H1 (cell line): ENCODE data around the gene EMID1. TPM values are rescaled to one million over a fixed set of nuclear protein-coding genes. Genes with fewer than 3 reads are reported as not detected.

Experiments used
- CTCF ChIA-PET: fragments of 300-600 bp; sonication (Branson Sonifier 250); formaldehyde crosslinking; loops from one replicate; lab custom pipeline; 2021; ENCODE audit not compliant: partially characterized antibody; lab: Charles Lee
- POLR2A ChIA-PET: fragments of 300-600 bp; sonication (Branson Sonifier 250); formaldehyde crosslinking; loops from one replicate; lab custom pipeline; 2021; ENCODE audit warnings: inconsistent platforms; ENCODE audit not compliant: partially characterized antibody; lab: Charles Lee
- DNase-seq, 2 experiments: peaks; one replicate each; pipeline versions ENCODE4 v3.0.0 to v3.0.0-alpha.2; 2010 to 2022; ENCODE audit warnings: low spot score in 2 of 2, low read depth in 1 of 2, mixed read lengths in 1 of 2
- FAIRE-seq: peaks from 2 replicates; lab custom pipeline; 2011; peaks lifted over from hg19 to GRCh38; lab: Jason Lieb, UNC
- H2AFZ ChIP-seq: 2 replicates; pipeline ENCODE4 v1.8.1; 2012; ENCODE audit warnings: low read length, inconsistent platforms
- H2AK5ac ChIP-seq: 2 replicates; pipeline ENCODE4 v1.6.1; 2013; ENCODE audit warnings: low read depth, low read length
- H2BK120ac ChIP-seq: replicated peaks from 2 replicates; pipeline ENCODE3; 2013; ENCODE audit warnings: low read depth, low read length, inconsistent platforms
- H2BK12ac ChIP-seq: 2 replicates; pipeline ENCODE4 v1.6.1; 2013; ENCODE audit warnings: low read depth, low read length
- H2BK15ac ChIP-seq: 2 replicates; pipeline ENCODE4 v1.6.1; 2013; ENCODE audit warnings: low read length
- H2BK20ac ChIP-seq: 2 replicates; pipeline ENCODE4 v1.6.1; 2013; ENCODE audit warnings: low read length
- H2BK5ac ChIP-seq: 2 replicates; pipeline ENCODE4 v1.6.1; 2013; ENCODE audit warnings: low read depth, low read length
- H3K14ac ChIP-seq: 2 replicates; pipeline ENCODE4 v1.6.1; 2013; ENCODE audit warnings: inconsistent platforms; ENCODE audit not compliant: insufficient read length
- H3K18ac ChIP-seq: 2 replicates; pipeline ENCODE4 v1.6.1; 2013; ENCODE audit warnings: low read length; ENCODE audit errors: extremely low read depth
- H3K23ac ChIP-seq: 2 replicates; pipeline ENCODE4 v1.6.1; 2013; ENCODE audit warnings: inconsistent platforms; ENCODE audit not compliant: insufficient read length
- H3K23me2 ChIP-seq: 2 replicates; pipeline ENCODE4 v1.6.1; 2013; ENCODE audit warnings: low read depth, low read length
- H3K27ac ChIP-seq: 2 replicates; pipeline ENCODE4 v1.6.1; 2011; ENCODE audit warnings: low read depth, low read length, inconsistent platforms
- H3K27me3 ChIP-seq, 4 experiments: replicated peaks in 1 of 4; 1 replicate in 1 of 4; 2 replicates in 3 of 4; pipeline versions ENCODE4 v1.6.1 to v1.8.1; 2011 to 2013; ENCODE audit warnings: low read length in 3 of 4, mild to moderate bottlenecking in 3 of 4, inconsistent platforms in 2 of 4, mixed read lengths in 2 of 4, moderate library complexity in 1 of 4; ENCODE audit not compliant: control insufficient read depth in 3 of 4, insufficient read depth in 3 of 4; ENCODE audit errors: extremely low read depth in 1 of 4
- H3K36me3 ChIP-seq, 4 experiments: 2 replicates each; pipeline versions ENCODE4 v1.6.1 to v1.8.1; 2011 to 2013; ENCODE audit warnings: mild to moderate bottlenecking in 4 of 4, low read length in 3 of 4, moderate library complexity in 2 of 4, control low read depth in 1 of 4, inconsistent platforms in 1 of 4; ENCODE audit not compliant: insufficient read depth in 4 of 4, control insufficient read depth in 2 of 4
- H3K4ac ChIP-seq: replicated peaks from 2 replicates; pipeline ENCODE3; 2013; ENCODE audit warnings: low read length, low read depth, mixed read lengths, inconsistent platforms; ENCODE audit not compliant: insufficient read length
- H3K4me1 ChIP-seq, 4 experiments: replicated peaks in 1 of 4; 1 replicate in 1 of 4; 2 replicates in 3 of 4; pipeline versions ENCODE4 v1.6.1 to v1.8.1; 2011 to 2013; ENCODE audit warnings: low read length in 3 of 4, inconsistent platforms in 2 of 4, mixed read lengths in 1 of 4; ENCODE audit not compliant: insufficient read depth in 4 of 4, control insufficient read depth in 3 of 4
- H3K4me2 ChIP-seq, 2 experiments: 2 replicates each; pipeline versions ENCODE4 v1.6.1 to v1.8.1; 2011 to 2013; ENCODE audit warnings: low read depth in 2 of 2, low read length in 2 of 2, control low read depth in 1 of 2, inconsistent platforms in 1 of 2, mild to moderate bottlenecking in 1 of 2; ENCODE audit not compliant: insufficient read depth in 1 of 2
- H3K4me3 ChIP-seq, 4 experiments: fragments of 200-600, 300-600 bp in 1 of 4; sonication (generic), shearing (Covaris generic), sonication (Bioruptor Twin) in 1 of 4; 2 replicates each; pipeline versions ENCODE4 v1.5.1 to v1.8.1; 2011 to 2016; ENCODE audit warnings: low read length in 4 of 4, low read depth in 3 of 4, control low read depth in 2 of 4, inconsistent platforms in 2 of 4, mild to moderate bottlenecking in 2 of 4, mixed read lengths in 1 of 4, moderate library complexity in 1 of 4; ENCODE audit not compliant: insufficient read depth in 2 of 4; ENCODE audit errors: extremely low read depth in 1 of 4
- H3K56ac ChIP-seq: replicated peaks from 2 replicates; pipeline ENCODE3; 2013; ENCODE audit warnings: low read depth, mild to moderate bottlenecking, mixed read lengths, low read length, inconsistent platforms; ENCODE audit not compliant: insufficient read length
- H3K79me1 ChIP-seq: 2 replicates; pipeline ENCODE4 v1.6.1; 2013; ENCODE audit warnings: low read depth, low read length, control low read depth
- H3K79me2 ChIP-seq, 2 experiments: 2 replicates each; pipeline versions ENCODE4 v1.6.1 to v1.8.1; 2012 to 2013; ENCODE audit warnings: low read length in 2 of 2, mild to moderate bottlenecking in 2 of 2, inconsistent platforms in 1 of 2; ENCODE audit not compliant: insufficient read depth in 2 of 2, control insufficient read depth in 1 of 2
- H3K9ac ChIP-seq, 4 experiments: replicated peaks in 1 of 4; 1 replicate in 1 of 4; 2 replicates in 3 of 4; pipeline versions ENCODE4 v1.6.1 to v1.8.1; 2011 to 2013; ENCODE audit warnings: low read depth in 3 of 4, low read length in 3 of 4, control low read depth in 2 of 4, mild to moderate bottlenecking in 2 of 4, moderate library complexity in 2 of 4, inconsistent platforms in 1 of 4; ENCODE audit errors: extremely low read depth in 1 of 4
- H3K9me3 ChIP-seq, 2 experiments: 2 replicates each; pipeline versions ENCODE4 v1.6.1 to v1.8.1; 2012 to 2013; ENCODE audit warnings: mild to moderate bottlenecking in 2 of 2, moderate library complexity in 2 of 2, control low read depth in 1 of 2, inconsistent platforms in 1 of 2, low read depth in 1 of 2, low read length in 1 of 2, mixed read lengths in 1 of 2; ENCODE audit not compliant: insufficient read depth in 2 of 2
- H4K20me1 ChIP-seq, 2 experiments: replicated peaks in 1 of 2; 2 replicates each; pipeline versions ENCODE3 to v1.8.1; 2011 to 2013; ENCODE audit warnings: inconsistent platforms in 2 of 2, low read length in 2 of 2, mild to moderate bottlenecking in 1 of 2; ENCODE audit not compliant: insufficient read depth in 2 of 2, control insufficient read depth in 1 of 2
- H4K5ac ChIP-seq: 2 replicates; pipeline ENCODE4 v1.6.1; 2013; ENCODE audit warnings: low read length, low read depth, mixed read lengths, inconsistent platforms; ENCODE audit not compliant: insufficient read length
- H4K8ac ChIP-seq: 2 replicates; pipeline ENCODE4 v1.8.0; 2013; ENCODE audit warnings: mild to moderate bottlenecking, moderate library complexity, low read length, inconsistent platforms; ENCODE audit not compliant: insufficient read depth; ENCODE audit errors: extremely low read depth
- H4K91ac ChIP-seq: replicated peaks from 2 replicates; pipeline ENCODE3; 2013; ENCODE audit warnings: low read length, mixed read lengths, inconsistent platforms; ENCODE audit not compliant: insufficient read length
- BRCA1 ChIP-seq: IDR thresholded peaks from 2 replicates; pipeline ENCODE4 v1.6.1; 2012; ENCODE audit warnings: low read depth, low read length, improper control_type of control experiment
- EP300 ChIP-seq, 2 experiments: IDR thresholded peaks; 1 replicate in 1 of 2; 2 replicates in 1 of 2; pipeline ENCODE4 v1.6.1; 2011 to 2012; ENCODE audit warnings: low read depth in 2 of 2, low read length in 2 of 2, mild to moderate bottlenecking in 2 of 2, borderline replicate concordance in 1 of 2, inconsistent platforms in 1 of 2, moderate library complexity in 1 of 2
- FOSL1 ChIP-seq: IDR thresholded peaks from 2 replicates; pipeline ENCODE4 v1.6.1; 2011; ENCODE audit warnings: mild to moderate bottlenecking, low read depth, low read length, moderate library complexity; ENCODE audit not compliant: insufficient read depth
- HDAC2 ChIP-seq, 2 experiments: fragments of 300-600 bp in 1 of 2; sonication (generic) in 1 of 2; IDR thresholded peaks; 2 replicates each; pipeline ENCODE4 v1.6.1; 2011 to 2012; ENCODE audit warnings: low read depth in 2 of 2, low read length in 2 of 2, mild to moderate bottlenecking in 2 of 2, moderate library complexity in 2 of 2, borderline replicate concordance in 1 of 2, inconsistent platforms in 1 of 2
- JUN ChIP-seq: IDR thresholded peaks from 2 replicates; pipeline ENCODE4 v1.6.1; 2011; ENCODE audit warnings: low read depth, mild to moderate bottlenecking, improper control_type of control experiment, low read length
- KDM1A ChIP-seq: fragments of 200-600, 300-600 bp; sonication (generic); IDR thresholded peaks from 2 replicates; pipeline ENCODE4 v1.7.1; 2016; ENCODE audit warnings: mild to moderate bottlenecking, low read length, borderline replicate concordance
- KDM5A ChIP-seq: fragments of 200-600 bp; IDR thresholded peaks from 2 replicates; pipeline ENCODE4 v1.7.1; 2012; ENCODE audit warnings: mild to moderate bottlenecking, low read length, inconsistent platforms, mixed read lengths
- MAX ChIP-seq: IDR thresholded peaks from 2 replicates; pipeline ENCODE4 v1.6.1; 2012; ENCODE audit warnings: inconsistent platforms
- NRF1 ChIP-seq: IDR thresholded peaks from 2 replicates; pipeline ENCODE4 v1.6.1; 2011; ENCODE audit warnings: mild to moderate bottlenecking, low read depth, low read length, improper control_type of control experiment
- PHF8 ChIP-seq: fragments of 200-600 bp; sonication (generic); conservative IDR thresholded peaks from 2 replicates; pipeline ENCODE4 v1.7.1; 2012; ENCODE audit warnings: low read depth, mild to moderate bottlenecking, inconsistent platforms, low read length, moderate library complexity
- POLR2A ChIP-seq, 2 experiments: IDR thresholded peaks; 1 replicate in 1 of 2; 2 replicates in 1 of 2; pipeline ENCODE4 v1.6.1; 2011; ENCODE audit warnings: low read depth in 2 of 2, low read length in 2 of 2, mild to moderate bottlenecking in 2 of 2; ENCODE audit errors: control extremely low read depth in 1 of 2
- RFX5 ChIP-seq: IDR thresholded peaks from 2 replicates; pipeline ENCODE4 v1.6.1; 2011; ENCODE audit warnings: low read depth, low read length, improper control_type of control experiment, borderline replicate concordance
- SP2 ChIP-seq: IDR thresholded peaks from 2 replicates; pipeline ENCODE4 v1.6.1; 2012; ENCODE audit warnings: mild to moderate bottlenecking, low read length, inconsistent platforms
- SP4 ChIP-seq: IDR thresholded peaks from 2 replicates; pipeline ENCODE4 v1.6.1; 2012; ENCODE audit warnings: low read length, inconsistent platforms
- SUZ12 ChIP-seq: fragments of 200-600 bp; sonication (generic); IDR thresholded peaks from 2 replicates; pipeline ENCODE4 v1.6.1; 2012; ENCODE audit warnings: mild to moderate bottlenecking, inconsistent platforms, low read length, moderate library complexity, mixed read lengths
- WGBS, 2 experiments: shearing (Covaris generic) in 1 of 2; methylation state at CpG; one replicate each; pipeline versions ENCODE4 v1.1.6 to v1.1.7; 2013 to 2015; ENCODE audit warnings: low lambda C conversion rate in 2 of 2, mixed read lengths in 2 of 2, inconsistent platforms in 1 of 2, low coverage in 1 of 2, missing lambda C conversion rate in 1 of 2; ENCODE audit not compliant: insufficient replicate concordance in 2 of 2, insufficient coverage in 1 of 2, insufficient read length in 1 of 2; ENCODE audit errors: extremely low coverage in 1 of 2, missing lambda C conversion rate in 1 of 2; 5-methylcytosine and 5-hydroxymethylcytosine counted together
- polyA plus RNA-seq, 7 experiments: library from polyadenylated mRNA; depleted of rRNA in 3 of 7; stranded (reverse) in 5 of 7; unstranded in 2 of 7; fragments of >200 nt in 5 of 7; fragments of 200-250 nt in 2 of 7; gene quantifications; 1 replicate in 5 of 7; 2 replicates in 1 of 7; 4 replicates in 1 of 7; pipeline versions ENCODE4 v1.2.1 to v1.2.3, GENCODE V29; 2011 to 2013; ENCODE audit warnings: missing spikeins in 2 of 7, mixed read lengths in 2 of 7
- total RNA-seq: library from RNA; stranded (reverse); fragmentation: NEBNext Ultra II Directional; extraction: Animal tissue kit (Norgen Biotek cat#: 25700); gene quantifications from 2 replicates; pipeline ENCODE4 v1.2.1, GENCODE V29; 2021

EMID1 gene
- total and polyA plus RNA-seq, 2 of the 8 experiments (the other 6 are each of a cell fraction or from before 2014, with no cell fraction given), result 3.9 to 7.4 TPM

DNA sequence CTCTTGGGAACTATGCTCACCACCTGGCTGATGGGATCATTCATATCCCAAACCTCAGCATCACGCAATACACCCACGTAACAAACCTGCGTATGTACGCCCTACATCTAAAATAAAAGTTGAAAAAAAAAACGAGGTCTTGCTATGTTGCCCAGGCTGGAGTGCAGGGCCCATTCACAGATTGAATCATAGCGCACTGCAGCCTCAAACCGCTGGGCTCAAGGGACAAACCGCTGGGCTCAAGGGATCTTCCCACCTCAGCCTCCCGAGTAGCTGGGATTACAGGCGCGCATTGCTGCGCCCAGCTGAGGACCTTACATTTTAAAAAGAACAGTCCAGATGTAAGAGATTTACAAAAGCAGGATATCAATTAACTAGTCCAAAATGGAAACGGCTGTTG, 41.9 kb upstream of the EMID1 start:
- WGBS, 2 experiments, result 92% methylated on average over 13 of the region's 13 CpGs; no CpG with 5 or more reads in 1 of the 2 experiments
- CTCF ChIA-PET, result interaction anchor here (0.6 to 3.3 kb wide), 2 partner anchors 9 to 13 kb away, joined by 3 to 19 read pairs; no protein-coding TSS in a partner anchor
- no peak for DNase-seq
- H4K8ac ChIP-seq, result no peak overlapping the region; the same call in 1 of the 2 replicates
- H2BK15ac ChIP-seq, result no peak overlapping the region
- H4K91ac ChIP-seq, result no peak overlapping the region
- H4K5ac ChIP-seq, result no peak overlapping the region
- no peak overlapping the region for H2BK5ac ChIP-seq
- no peak overlapping the region for H2BK20ac ChIP-seq
- no peak overlapping the region for H2BK120ac ChIP-seq
- no peaks in the 10 kb centered on the region for H3K23me2 ChIP-seq
- H3K4me2 ChIP-seq, result no peak overlapping the region
- no peak overlapping the region for H3K9ac ChIP-seq
- H3K56ac ChIP-seq, result no peak overlapping the region
- H3K27me3 ChIP-seq, result no peaks in the 10 kb centered on the region
- H3K14ac ChIP-seq, result no peak overlapping the region
- no peak overlapping the region for H3K27ac ChIP-seq
- H3K79me1 ChIP-seq, result no peaks in the 10 kb centered on the region
- H2AFZ ChIP-seq, result no peak overlapping the region
- POLR2A ChIA-PET, result interaction anchor here (0.7 kb wide), 1 partner anchor 41 kb away, joined by 3 read pairs; no protein-coding TSS in a partner anchor
- H3K4ac ChIP-seq, result no peak overlapping the region
- no peak for FAIRE-seq
- peaks cover 0 to 1% of the 10 kb centered on the region in 2 experiments for H4K20me1 ChIP-seq
- no peaks in the 10 kb centered on the region for H3K9me3 ChIP-seq
- H3K79me2 ChIP-seq, result no peaks in the 10 kb centered on the region
- H3K18ac ChIP-seq, result no peak overlapping the region
- no peaks in the 10 kb centered on the region for H3K36me3 ChIP-seq
- no peak overlapping the region for H2AK5ac ChIP-seq
- no peak overlapping the region for H2BK12ac ChIP-seq
- no peak overlapping the region for H3K23ac ChIP-seq
- H3K4me3 ChIP-seq, result no peak overlapping the region
- H3K4me1 ChIP-seq, result no peaks in the 10 kb centered on the region
- no peak for TF ChIP-seq JUN
- TF ChIP-seq POLR2A (IDR thresholded peaks at IDR 0.05; ENCODE audit: control extremely low read depth in 1 of 2, low read depth in 2 of 2, low read length in 2 of 2), result no peak
- no peak for TF ChIP-seq KDM5A
- no peak for TF ChIP-seq SUZ12
- TF ChIP-seq PHF8, result no peak
- no peak for TF ChIP-seq NRF1
- TF ChIP-seq SP4, result no peak
- TF ChIP-seq MAX, result no peak
- no peak for TF ChIP-seq BRCA1
- TF ChIP-seq SP2, result no peak
- no peak for TF ChIP-seq FOSL1
- TF ChIP-seq HDAC2 (IDR thresholded peaks at IDR 0.05; ENCODE audit: borderline replicate concordance in 1 of 2, low read depth in 2 of 2, low read length in 2 of 2), result no peak
- no peak for TF ChIP-seq EP300 (IDR thresholded peaks at IDR 0.05; ENCODE audit: borderline replicate concordance in 1 of 2, low read depth in 2 of 2, low read length in 2 of 2)
- TF ChIP-seq KDM1A, result no peak
- TF ChIP-seq RFX5, result no peak
